HEK293T (cell line): ENCODE data around the gene LNPK.

Source experiments
- CTCF ChIA-PET: fragments of 350-600 bp; formaldehyde crosslinking; extraction: SDS; loops from one replicate; lab custom pipeline; 2021; ENCODE audit warnings: antibody characterized with exemption, inconsistent platforms; lab: Yijun Ruan, JAX
- POLR2A ChIA-PET: fragments of 350-600 bp; formaldehyde crosslinking; extraction: SDS; loops from one replicate; lab custom pipeline; 2020; ENCODE audit warnings: antibody characterized with exemption, inconsistent platforms; lab: Yijun Ruan, JAX
- DNase-seq: peaks from one replicate; pipeline ENCODE4 v3.0.0; 2012; ENCODE audit warnings: mixed read lengths; ENCODE audit errors: extremely low spot score
- ARNT ChIP-seq: fragments of 450-650 bp; IDR thresholded peaks from 2 replicates; pipeline ENCODE4 v1.6.1; 2017; ENCODE audit warnings: mild to moderate bottlenecking
- BHLHE40 ChIP-seq: fragments of 450-650 bp; IDR thresholded peaks from 2 replicates; pipeline ENCODE4 v1.6.1; 2016; ENCODE audit warnings: mild to moderate bottlenecking, moderate library complexity, borderline replicate concordance
- CTBP1 ChIP-seq: fragments of 450-650 bp; IDR thresholded peaks from 2 replicates; pipeline ENCODE4 v1.6.1; 2016; ENCODE audit warnings: borderline replicate concordance
- ELF4 ChIP-seq: fragments of 450-650 bp; IDR thresholded peaks from 2 replicates; pipeline ENCODE4 v1.6.1; 2017; ENCODE audit warnings: antibody characterized with exemption
- FOXA1 ChIP-seq: fragments of 450-650 bp; IDR thresholded peaks from 2 replicates; pipeline ENCODE4 v1.6.1; 2016; ENCODE audit warnings: mild to moderate bottlenecking
- FOXK2 ChIP-seq: fragments of 450-650 bp; IDR thresholded peaks from 2 replicates; pipeline ENCODE4 v1.6.1; 2016; ENCODE audit warnings: mild to moderate bottlenecking
- FOXM1 ChIP-seq: fragments of 450-650 bp; IDR thresholded peaks from 2 replicates; pipeline ENCODE4 v1.6.1; 2017; ENCODE audit warnings: mild to moderate bottlenecking, borderline replicate concordance
- HDGF ChIP-seq: fragments of 450-650 bp; IDR thresholded peaks from 2 replicates; pipeline ENCODE4 v1.6.1; 2017; ENCODE audit warnings: antibody characterized with exemption, borderline replicate concordance
- L3MBTL2 ChIP-seq: fragments of 450-650 bp; conservative IDR thresholded peaks from 2 replicates; pipeline ENCODE4 v1.6.1; 2016; ENCODE audit warnings: mild to moderate bottlenecking
- LEF1 ChIP-seq: fragments of 450-650 bp; IDR thresholded peaks from 2 replicates; pipeline ENCODE4 v1.6.1; 2017; ENCODE audit warnings: mild to moderate bottlenecking, borderline replicate concordance
- NFRKB ChIP-seq: fragments of 450-650 bp; IDR thresholded peaks from 2 replicates; pipeline ENCODE4 v1.6.1; 2016; ENCODE audit warnings: mild to moderate bottlenecking, moderate library complexity
- PKNOX1 ChIP-seq: fragments of 450-650 bp; IDR thresholded peaks from 2 replicates; pipeline ENCODE4 v1.6.1; 2016
- SP1 ChIP-seq: fragments of 450-650 bp; IDR thresholded peaks from 2 replicates; pipeline ENCODE4 v1.6.1; 2017
- TARDBP ChIP-seq: fragments of 450-650 bp; IDR thresholded peaks from 2 replicates; pipeline ENCODE4 v1.6.1; 2016
- ZNF384 ChIP-seq: fragments of 450-650 bp; IDR thresholded peaks from 2 replicates; pipeline ENCODE4 v1.6.1; 2016

LNPK gene

GRCh38 chr2:175879679-175880078 is 122.4 kb downstream of the LNPK start:
- CTCF ChIA-PET, result no interaction called here
- no peak for DNase-seq
- TF ChIP-seq SP1, result no peak
- TF ChIP-seq LEF1, result no peak
- TF ChIP-seq PKNOX1, result no peak
- no peak for TF ChIP-seq BHLHE40
- no peak for TF ChIP-seq HDGF
- TF ChIP-seq CTBP1, result no peak
- TF ChIP-seq TARDBP, result no peak
- no peak for TF ChIP-seq FOXA1
- TF ChIP-seq ARNT, result no peak
- no peak for TF ChIP-seq FOXM1
- no peak for TF ChIP-seq NFRKB
- TF ChIP-seq ZNF384, result no peak
- TF ChIP-seq ELF4, result no peak
- POLR2A ChIA-PET, result no interaction called here

GRCh38 chr2:175877845-175878544 is 124.1 kb downstream of the LNPK start:
- no peak for DNase-seq
- POLR2A ChIA-PET, result no interaction called here
- no peak for TF ChIP-seq FOXM1
- TF ChIP-seq SP1, result no peak
- TF ChIP-seq ARNT, result no peak
- TF ChIP-seq HDGF, result no peak
- TF ChIP-seq L3MBTL2, result no peak
- no peak for TF ChIP-seq FOXK2
- no peak for TF ChIP-seq ELF4
- TF ChIP-seq PKNOX1, result no peak
- no peak for TF ChIP-seq NFRKB
- TF ChIP-seq TARDBP, result no peak
- TF ChIP-seq ZNF384, result no peak
- CTCF ChIA-PET, result no interaction called here

DNA sequence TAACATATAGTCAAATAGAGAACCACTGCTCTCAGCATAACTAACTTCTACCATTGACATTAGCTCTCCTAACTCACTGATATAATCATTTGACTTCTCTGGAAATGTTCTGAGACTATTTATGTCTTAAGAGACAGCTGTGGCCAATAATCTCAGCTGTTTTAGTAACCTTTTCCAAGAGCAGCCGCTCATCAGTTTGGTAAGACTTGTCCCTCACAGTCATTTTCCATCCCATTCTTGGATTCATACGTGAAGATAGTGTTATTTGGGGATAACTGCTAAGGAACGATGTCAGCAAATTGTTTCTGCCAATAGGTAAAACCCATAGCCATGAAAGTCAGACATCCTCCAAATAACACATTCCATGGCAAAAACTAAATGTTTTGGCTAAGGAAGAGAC is 127.8 kb downstream of the LNPK start:
- ChIA-PET CTCF (no interaction called here), POLR2A (no interaction called here)
- TF ChIP-seq LEF1 (no peak), SP1 (no peak), ARNT (no peak), NFRKB (no peak), TARDBP (no peak), FOXM1 (no peak), FOXK2 (no peak)
- DNase-seq, result no peak
